SK-N-SH treated with all-trans-retinoic acid at 6 μM for 48 hours (cell line): ENCODE data around the gene CABP1.

ENCODE experiments used
- ARNTL ChIP-seq: fragments of 450-650 bp; formaldehyde crosslinking; IDR thresholded peaks from 2 replicates; pipeline ENCODE4 v1.5.0; 2020; ENCODE audit warnings: low read depth, mild to moderate bottlenecking, moderate library complexity, borderline replicate concordance
- CSDC2 ChIP-seq: fragments of 250-450 bp; sonication (Bioruptor Pico); IDR thresholded peaks from 2 replicates; pipeline ENCODE4 v1.5.0; 2020; ENCODE audit warnings: mild to moderate bottlenecking, moderate library complexity
- TOX ChIP-seq: fragments of 250-450 bp; sonication (Bioruptor Pico); IDR thresholded peaks from 2 replicates; pipeline ENCODE4 v1.8.0; 2021; ENCODE audit warnings: mild to moderate bottlenecking, moderate library complexity, borderline replicate concordance
- TSHZ2 ChIP-seq: fragments of 250-450 bp; sonication (Bioruptor Pico); IDR thresholded peaks from 2 replicates; pipeline ENCODE4 v1.5.0; 2020; ENCODE audit warnings: mild to moderate bottlenecking, moderate library complexity
- ZFP3 ChIP-seq: fragments of 250-450 bp; sonication (Bioruptor Pico); IDR thresholded peaks from 2 replicates; pipeline ENCODE4 v1.5.0; 2020; ENCODE audit warnings: mild to moderate bottlenecking, moderate library complexity
- TF ChIP-seq, protein P1 (sequence below): fragments of 250-450 bp; sonication (Bioruptor Pico); IDR thresholded peaks from 2 replicates; pipeline ENCODE4 v1.8.0; 2020; ENCODE audit warnings: mild to moderate bottlenecking, moderate library complexity, borderline replicate concordance

GRCh38 chr12:120610560-120610959 lies 29.9 kb upstream of the CABP1 start:
- no peak for TF ChIP-seq CSDC2 (CRISPR knock-in tag)
- TF ChIP-seq ZFP3 (CRISPR knock-in tag): no peak
- no peak for TF ChIP-seq ARNTL (CRISPR knock-in tag)
- TF ChIP-seq TSHZ2 (CRISPR knock-in tag): no peak
- TF ChIP-seq, protein P1, sequence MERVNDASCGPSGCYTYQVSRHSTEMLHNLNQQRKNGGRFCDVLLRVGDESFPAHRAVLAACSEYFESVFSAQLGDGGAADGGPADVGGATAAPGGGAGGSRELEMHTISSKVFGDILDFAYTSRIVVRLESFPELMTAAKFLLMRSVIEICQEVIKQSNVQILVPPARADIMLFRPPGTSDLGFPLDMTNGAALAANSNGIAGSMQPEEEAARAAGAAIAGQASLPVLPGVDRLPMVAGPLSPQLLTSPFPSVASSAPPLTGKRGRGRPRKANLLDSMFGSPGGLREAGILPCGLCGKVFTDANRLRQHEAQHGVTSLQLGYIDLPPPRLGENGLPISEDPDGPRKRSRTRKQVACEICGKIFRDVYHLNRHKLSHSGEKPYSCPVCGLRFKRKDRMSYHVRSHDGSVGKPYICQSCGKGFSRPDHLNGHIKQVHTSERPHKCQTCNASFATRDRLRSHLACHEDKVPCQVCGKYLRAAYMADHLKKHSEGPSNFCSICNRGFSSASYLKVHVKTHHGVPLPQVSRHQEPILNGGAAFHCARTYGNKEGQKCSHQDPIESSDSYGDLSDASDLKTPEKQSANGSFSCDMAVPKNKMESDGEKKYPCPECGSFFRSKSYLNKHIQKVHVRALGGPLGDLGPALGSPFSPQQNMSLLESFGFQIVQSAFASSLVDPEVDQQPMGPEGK (CRISPR knock-in tag): no peak
- TF ChIP-seq TOX (CRISPR knock-in tag): no peak
